RWPE2 (cell line): ENCODE data around the gene FAM120B.
A peak's percentile ranks its signal among the peaks of the same experiment; 100 is the strongest.

Experiments used
- ATAC-seq: fragments of 200-7000 bp; cut with Tn5 transposase; 3 replicates; pipeline ENCODE4 v1.9.1; 2021; ENCODE audit warnings: low read depth
- DNase-seq: peaks from one replicate; pipeline ENCODE4 v3.0.0-alpha.2; 2020; ENCODE audit warnings: low spot score
- H3K27ac ChIP-seq: fragments of 450-650 bp; 2 replicates; pipeline ENCODE4 v1.5.1; 2017; ENCODE audit warnings: mild to moderate bottlenecking; ENCODE audit not compliant: poor library complexity, severe bottlenecking
- H3K27me3 ChIP-seq: fragments of 250-450 bp; sonication (Bioruptor Pico); 2 replicates; pipeline ENCODE4 v1.5.1; 2021; ENCODE audit warnings: mild to moderate bottlenecking, moderate library complexity; ENCODE audit not compliant: insufficient read depth, poor library complexity, severe bottlenecking
- H3K36me3 ChIP-seq: fragments of 250-450 bp; sonication (Bioruptor Pico); 2 replicates; pipeline ENCODE4 v1.5.1; 2020; ENCODE audit warnings: low read depth, mild to moderate bottlenecking, moderate library complexity
- H3K4me1 ChIP-seq: fragments of 250-450 bp; sonication (Bioruptor Pico); 2 replicates; pipeline ENCODE4 v1.5.1; 2021; ENCODE audit warnings: mild to moderate bottlenecking, moderate library complexity; ENCODE audit not compliant: insufficient read depth, poor library complexity, severe bottlenecking
- H3K4me3 ChIP-seq: fragments of 250-450 bp; sonication (Bioruptor Pico); 2 replicates; pipeline ENCODE4 v1.5.1; 2021; ENCODE audit warnings: mild to moderate bottlenecking, moderate library complexity; ENCODE audit not compliant: severe bottlenecking
- H3K9me3 ChIP-seq: fragments of 250-450 bp; sonication (Bioruptor Pico); 2 replicates; pipeline ENCODE4 v1.5.1; 2021; ENCODE audit warnings: mild to moderate bottlenecking, moderate library complexity; ENCODE audit not compliant: severe bottlenecking
- TF ChIP-seq, protein P1 (sequence below): fragments of 450-650 bp; IDR thresholded peaks from one replicate; pipeline ENCODE4 v1.5.1; 2017; ENCODE audit warnings: mild to moderate bottlenecking, moderate library complexity; ENCODE audit not compliant: poor library complexity, severe bottlenecking

Gene FAM120B

GRCh38 chr6:170283212-170284081, 23.1 kb upstream of the FAM120B start:
- Histone ChIP-seq H3K27me3 (no peaks in the 10 kb centered on the region), H3K4me3 (no peak overlapping the region), H3K27ac (no peak overlapping the region), H3K4me1 (peaks cover under 1% of the 10 kb centered on the region), H3K9me3 (no peaks in the 10 kb centered on the region), H3K36me3 (peaks cover 60% of the 10 kb centered on the region)
- no peak for ATAC-seq
- TF ChIP-seq, protein P1, sequence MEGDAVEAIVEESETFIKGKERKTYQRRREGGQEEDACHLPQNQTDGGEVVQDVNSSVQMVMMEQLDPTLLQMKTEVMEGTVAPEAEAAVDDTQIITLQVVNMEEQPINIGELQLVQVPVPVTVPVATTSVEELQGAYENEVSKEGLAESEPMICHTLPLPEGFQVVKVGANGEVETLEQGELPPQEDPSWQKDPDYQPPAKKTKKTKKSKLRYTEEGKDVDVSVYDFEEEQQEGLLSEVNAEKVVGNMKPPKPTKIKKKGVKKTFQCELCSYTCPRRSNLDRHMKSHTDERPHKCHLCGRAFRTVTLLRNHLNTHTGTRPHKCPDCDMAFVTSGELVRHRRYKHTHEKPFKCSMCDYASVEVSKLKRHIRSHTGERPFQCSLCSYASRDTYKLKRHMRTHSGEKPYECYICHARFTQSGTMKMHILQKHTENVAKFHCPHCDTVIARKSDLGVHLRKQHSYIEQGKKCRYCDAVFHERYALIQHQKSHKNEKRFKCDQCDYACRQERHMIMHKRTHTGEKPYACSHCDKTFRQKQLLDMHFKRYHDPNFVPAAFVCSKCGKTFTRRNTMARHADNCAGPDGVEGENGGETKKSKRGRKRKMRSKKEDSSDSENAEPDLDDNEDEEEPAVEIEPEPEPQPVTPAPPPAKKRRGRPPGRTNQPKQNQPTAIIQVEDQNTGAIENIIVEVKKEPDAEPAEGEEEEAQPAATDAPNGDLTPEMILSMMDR, result no peak
- DNase-seq, result peak; percentile 62

DNA sequence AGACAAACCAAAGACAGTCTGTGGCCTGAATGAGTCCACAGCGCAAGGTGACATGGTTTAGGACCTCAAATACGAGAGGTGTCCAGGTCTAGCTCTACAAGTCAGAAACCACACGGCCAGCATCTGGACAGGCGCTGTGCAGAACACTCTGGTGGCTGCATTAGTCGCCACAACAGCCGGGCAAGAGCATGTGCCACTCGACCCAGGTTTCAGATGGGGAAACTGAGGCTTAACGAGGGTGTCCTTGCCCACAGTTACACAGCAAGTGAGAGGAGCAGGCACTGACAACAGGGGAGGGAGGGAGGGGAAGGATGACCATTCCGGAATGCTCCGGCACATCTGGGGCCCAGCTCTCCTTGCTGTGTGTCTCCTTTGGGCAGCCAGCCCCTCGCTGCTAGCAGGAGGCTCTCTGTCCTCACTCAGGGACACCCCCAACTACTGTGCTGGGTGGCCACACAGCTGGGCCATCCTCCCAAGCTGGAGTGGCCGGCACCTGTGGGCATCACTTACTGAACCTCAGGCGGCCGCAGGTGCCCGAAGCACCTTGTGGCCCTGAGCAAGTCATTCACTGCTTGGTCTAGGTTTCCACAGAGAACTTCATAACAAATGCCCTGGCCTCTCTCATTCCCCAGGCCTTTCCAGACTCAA, 22.3 kb upstream of the FAM120B start:
- peak; percentile 23 for DNase-seq
- TF ChIP-seq, protein P1, result no peak
- no peak for ATAC-seq
- no peak overlapping the region for H3K27ac ChIP-seq
- no peaks in the 10 kb centered on the region for H3K27me3 ChIP-seq
- H3K4me1 ChIP-seq, result peaks cover 4% of the 10 kb centered on the region
- H3K9me3 ChIP-seq, result no peaks in the 10 kb centered on the region
- H3K4me3 ChIP-seq, result no peak overlapping the region
- peaks cover 60% of the 10 kb centered on the region for H3K36me3 ChIP-seq

DNA sequence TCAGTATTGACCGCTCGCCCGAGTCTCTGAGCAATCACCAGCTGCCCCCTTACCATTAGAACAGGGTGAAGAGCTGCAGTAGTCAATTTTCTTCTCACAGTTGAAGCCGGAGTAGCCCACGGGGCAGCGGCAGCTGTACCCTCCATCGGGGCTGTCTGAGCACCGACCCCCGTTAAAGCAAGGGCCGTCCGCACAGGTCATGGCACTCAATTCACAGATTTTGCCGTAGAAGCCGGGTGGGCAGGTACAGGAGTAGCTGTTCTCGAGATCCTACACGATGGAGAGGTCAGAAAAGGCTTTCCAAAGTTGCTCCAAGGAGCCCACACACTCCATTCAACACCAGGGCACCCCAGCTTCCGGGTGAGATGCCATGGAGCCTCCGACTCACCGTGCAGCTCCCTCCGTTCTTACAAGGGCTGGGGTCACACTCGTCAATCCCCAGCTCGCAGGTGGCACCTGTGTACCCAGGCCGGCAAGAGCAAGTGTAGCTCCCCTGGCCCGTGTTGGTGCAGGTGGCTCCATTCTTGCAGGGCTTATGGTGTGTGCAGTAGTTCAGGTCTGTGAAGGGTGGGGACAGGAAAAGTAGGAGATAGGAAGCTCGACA, 21.6 kb upstream of the FAM120B start:
- no peak overlapping the region for H3K4me3 ChIP-seq
- no peak overlapping the region for H3K27ac ChIP-seq
- H3K4me1 ChIP-seq, result peaks cover 4% of the 10 kb centered on the region
- peaks cover 60% of the 10 kb centered on the region for H3K36me3 ChIP-seq
- ATAC-seq, result no peak
- H3K27me3 ChIP-seq, result no peaks in the 10 kb centered on the region
- TF ChIP-seq, protein P1, result no peak
- DNase-seq, result peak; percentile 37
- no peaks in the 10 kb centered on the region for H3K9me3 ChIP-seq

GRCh38 chr6:170285482-170285881, 21.1 kb upstream of the FAM120B start:
- ATAC-seq (no peak), DNase-seq (peak; percentile 40)
- Histone ChIP-seq H3K27me3 (no peaks in the 10 kb centered on the region), H3K9me3 (no peaks in the 10 kb centered on the region), H3K4me3 (no peak overlapping the region), H3K27ac (no peak overlapping the region), H3K36me3 (peaks cover 60% of the 10 kb centered on the region), H3K4me1 (peaks cover 4% of the 10 kb centered on the region)
- TF ChIP-seq, protein P1, result no peak
